LHCN-M2 (cell line): ENCODE data around the gene CCDC12. TPM values are rescaled to one million over a fixed set of nuclear protein-coding genes. Genes with fewer than 3 reads are reported as not detected.
A peak's percentile ranks its signal among the peaks of the same experiment; 100 is the strongest.

Experiments
- DNase-seq: peaks from one replicate; pipeline ENCODE4 v3.0.0-alpha.2; 2012; ENCODE audit warnings: low read depth
- polyA plus RNA-seq: library from polyadenylated mRNA; unstranded; fragments of >200 nt; gene quantifications from one replicate; pipeline ENCODE4 v1.2.1, GENCODE V29; 2012; ENCODE audit warnings: missing spikeins
- total RNA-seq: library from RNA; depleted of rRNA; stranded (reverse); fragments of >200 nt; gene quantifications from 2 replicates; pipeline ENCODE4 v1.2.3, GENCODE V29; 2014; rRNA removed

Gene CCDC12
- 25.6 and 31.2 TPM in 2 replicates for total RNA-seq
- polyA plus RNA-seq, result 28.4 TPM

DNA sequence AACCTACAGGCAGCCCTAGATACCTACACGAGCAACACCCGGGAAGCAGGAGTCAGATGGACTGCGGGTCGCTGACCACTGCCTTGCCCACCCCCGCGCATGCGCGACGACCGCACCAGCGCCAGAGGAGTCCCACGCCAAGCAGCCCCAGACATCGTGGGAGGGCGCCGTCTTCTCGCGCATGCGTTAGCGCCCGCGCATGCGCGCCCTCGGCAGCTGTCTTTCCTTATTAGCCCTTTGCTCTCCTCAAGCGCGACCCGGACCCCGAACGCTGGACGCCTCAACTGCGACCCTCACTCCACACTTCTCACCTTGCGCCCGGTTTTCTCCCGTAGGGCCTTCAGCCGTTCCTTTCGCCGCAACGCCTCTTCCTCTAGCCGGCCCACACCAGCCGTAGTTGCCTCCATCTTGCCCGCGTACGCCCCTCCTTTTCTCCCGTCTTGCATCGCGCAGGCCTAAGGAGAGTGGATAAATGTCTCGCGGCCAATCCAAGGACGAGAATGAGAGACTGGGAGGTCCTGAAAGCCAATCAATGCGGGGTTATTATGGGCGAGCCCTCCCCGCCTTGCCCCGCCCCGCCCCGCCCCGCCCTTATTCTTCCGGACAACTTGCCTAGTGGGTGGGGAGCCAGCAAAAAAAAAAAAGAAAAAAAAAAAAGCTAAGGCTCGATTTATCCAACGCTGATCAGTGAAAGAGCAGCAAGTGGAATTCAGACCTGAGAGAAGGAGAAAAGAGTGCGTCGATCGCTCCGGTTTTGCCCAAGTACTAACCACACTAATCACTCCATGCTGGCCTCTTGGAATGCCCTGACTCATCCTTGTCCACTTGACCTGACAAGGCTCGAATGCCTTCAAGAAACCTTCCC lies at the start of gene CCDC12:
Gene CCDC12, minus strand, starts transcription at position 420 of the 865 bp plus-strand sequence. Its CDS starts 13 bp downstream, at position 407.
- peak; percentile 99 for DNase-seq

- DNase-seq, result peak; percentile 30
Observed at GRCh38 chr3:47024932-47025331, 48.4 kb upstream of the CCDC12 start.

GRCh38 chr3:47022641-47023071 lies 46.1 kb upstream of the CCDC12 start:
- DNase-seq, result no peak

- DNase-seq, result no peak
Observed at GRCh38 chr3:47020311-47020710, 43.8 kb upstream of the CCDC12 start.

- DNase-seq, result no peak
Observed at GRCh38 chr3:47019201-47019600, 42.7 kb upstream of the CCDC12 start.

GRCh38 chr3:47018269-47018611 lies 41.7 kb upstream of the CCDC12 start:
- no peak for DNase-seq

DNA sequence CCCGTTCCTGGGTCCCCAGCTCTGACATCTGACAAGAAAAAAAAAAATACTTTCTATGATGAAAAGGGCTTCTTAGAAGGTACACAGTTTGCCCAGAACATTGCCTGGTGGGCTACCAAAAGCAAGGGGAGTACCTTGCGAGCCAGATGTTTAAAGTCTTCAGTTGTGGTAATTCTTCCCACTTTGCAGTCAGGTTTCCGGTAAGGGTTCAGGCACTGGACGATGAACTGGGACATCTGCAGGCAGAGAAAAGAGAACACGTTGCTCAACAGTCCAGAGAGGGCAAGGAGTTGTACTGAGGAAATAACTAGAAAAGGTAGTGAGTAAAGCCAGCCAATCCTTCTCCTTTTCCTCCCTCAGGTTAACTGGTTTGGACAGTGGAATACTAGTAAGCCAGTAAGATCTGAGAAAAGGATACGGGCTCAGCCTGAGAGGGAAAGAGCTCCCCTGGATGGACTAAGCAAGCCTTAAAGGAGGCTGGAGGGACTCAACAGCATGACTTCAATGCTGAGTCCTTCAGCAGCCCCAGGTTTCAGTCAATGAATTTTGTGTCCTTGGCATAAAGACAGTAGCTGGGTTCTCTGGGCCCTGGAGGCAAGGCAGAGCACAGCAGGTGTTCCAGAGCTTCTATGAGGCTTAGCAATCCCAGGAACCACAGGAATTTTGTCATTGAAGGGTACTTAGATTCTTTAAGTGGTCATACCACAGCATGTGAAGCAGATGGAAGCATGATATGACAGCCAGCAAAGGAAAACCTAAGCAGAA lies 41.1 kb upstream of the CCDC12 start:
- peak; percentile 76 for DNase-seq

DNA sequence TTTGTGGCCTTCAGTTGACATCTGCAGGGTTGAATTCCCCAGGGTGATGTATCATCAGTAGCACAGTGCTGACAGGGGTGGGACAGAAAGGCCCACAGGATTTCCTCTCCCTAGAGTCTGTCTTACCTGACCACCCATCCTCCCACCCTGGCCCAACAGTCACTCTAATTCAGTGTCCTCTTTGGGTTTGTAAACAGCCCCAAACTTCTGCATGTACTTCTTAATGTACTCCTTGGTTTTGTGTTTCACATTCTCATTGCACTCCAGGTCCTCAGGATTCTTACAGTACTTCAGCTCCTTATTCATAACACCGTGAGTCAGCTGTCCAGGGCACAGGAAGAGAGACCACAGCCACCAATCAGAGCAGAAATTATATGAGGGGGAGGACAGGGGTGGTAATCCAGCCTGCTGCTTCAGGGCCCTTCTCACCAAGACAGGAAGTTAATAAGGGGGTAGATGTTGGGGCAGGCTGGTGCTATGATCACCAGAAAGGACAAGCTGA lies 40.4 kb upstream of the CCDC12 start:
- peak; percentile 89 for DNase-seq

DNA sequence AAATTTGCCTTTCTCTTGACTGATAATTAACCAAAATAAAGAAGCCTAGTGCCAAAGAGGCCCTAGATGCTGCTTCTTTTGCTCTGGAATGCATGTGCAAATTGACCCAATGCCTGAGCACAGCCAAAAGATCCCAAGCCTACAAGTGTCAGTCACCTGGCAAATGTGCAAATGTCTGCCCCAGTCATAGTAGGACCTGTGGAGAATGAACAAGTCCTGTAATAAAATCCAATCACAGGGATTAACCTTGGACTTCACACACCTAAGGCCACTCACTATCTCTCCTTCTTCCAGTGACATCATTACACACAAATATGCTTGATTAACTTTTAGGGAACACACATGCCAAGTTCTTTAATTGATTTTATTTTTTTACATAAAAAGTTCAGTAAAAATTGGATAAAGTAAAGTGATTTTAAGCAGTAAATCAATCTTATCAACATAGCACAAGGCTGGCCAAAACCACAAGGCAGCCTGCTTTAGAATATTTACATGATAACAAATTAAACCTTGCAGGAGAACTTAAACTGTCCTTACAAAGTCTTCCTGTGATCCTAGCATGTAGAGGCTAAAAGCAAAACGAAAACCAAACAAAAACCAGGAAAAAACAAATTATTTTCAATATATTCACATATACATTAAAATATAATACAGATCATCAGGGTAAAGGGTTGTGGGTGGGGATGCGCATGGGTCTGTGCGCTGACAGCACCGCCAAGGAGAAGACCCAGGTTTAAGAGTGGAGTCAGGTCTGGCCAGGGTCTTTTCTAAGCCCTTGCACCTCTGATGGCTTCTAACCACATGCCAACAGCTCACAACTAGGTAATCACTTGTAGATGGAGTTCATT lies 39.8 kb upstream of the CCDC12 start:
- DNase-seq, result no peak

DNA sequence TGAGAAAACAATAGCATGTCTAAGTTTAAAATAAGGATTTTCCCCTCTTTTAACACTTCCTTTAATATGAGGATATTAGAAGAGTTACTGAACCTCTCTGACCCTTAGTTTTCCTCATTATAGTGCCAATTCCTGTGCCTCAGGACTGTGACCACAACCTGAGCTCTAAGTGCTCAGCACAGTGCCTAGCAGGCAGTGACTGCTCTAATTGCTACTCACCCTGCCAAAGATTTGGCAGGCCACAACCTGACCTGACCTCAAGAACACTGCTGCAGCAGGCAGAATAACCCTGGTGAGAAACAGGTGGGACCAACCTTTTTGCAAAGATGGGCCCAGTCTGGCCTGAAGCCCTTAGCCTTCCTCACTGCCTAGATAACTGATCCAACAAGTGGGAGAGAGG lies 38.6 kb upstream of the CCDC12 start:
- no peak for DNase-seq

GRCh38 chr3:47014036-47014435 lies 37.5 kb upstream of the CCDC12 start:
- no peak for DNase-seq

GRCh38 chr3:47013231-47013630 lies 36.7 kb upstream of the CCDC12 start:
- no peak for DNase-seq

DNA sequence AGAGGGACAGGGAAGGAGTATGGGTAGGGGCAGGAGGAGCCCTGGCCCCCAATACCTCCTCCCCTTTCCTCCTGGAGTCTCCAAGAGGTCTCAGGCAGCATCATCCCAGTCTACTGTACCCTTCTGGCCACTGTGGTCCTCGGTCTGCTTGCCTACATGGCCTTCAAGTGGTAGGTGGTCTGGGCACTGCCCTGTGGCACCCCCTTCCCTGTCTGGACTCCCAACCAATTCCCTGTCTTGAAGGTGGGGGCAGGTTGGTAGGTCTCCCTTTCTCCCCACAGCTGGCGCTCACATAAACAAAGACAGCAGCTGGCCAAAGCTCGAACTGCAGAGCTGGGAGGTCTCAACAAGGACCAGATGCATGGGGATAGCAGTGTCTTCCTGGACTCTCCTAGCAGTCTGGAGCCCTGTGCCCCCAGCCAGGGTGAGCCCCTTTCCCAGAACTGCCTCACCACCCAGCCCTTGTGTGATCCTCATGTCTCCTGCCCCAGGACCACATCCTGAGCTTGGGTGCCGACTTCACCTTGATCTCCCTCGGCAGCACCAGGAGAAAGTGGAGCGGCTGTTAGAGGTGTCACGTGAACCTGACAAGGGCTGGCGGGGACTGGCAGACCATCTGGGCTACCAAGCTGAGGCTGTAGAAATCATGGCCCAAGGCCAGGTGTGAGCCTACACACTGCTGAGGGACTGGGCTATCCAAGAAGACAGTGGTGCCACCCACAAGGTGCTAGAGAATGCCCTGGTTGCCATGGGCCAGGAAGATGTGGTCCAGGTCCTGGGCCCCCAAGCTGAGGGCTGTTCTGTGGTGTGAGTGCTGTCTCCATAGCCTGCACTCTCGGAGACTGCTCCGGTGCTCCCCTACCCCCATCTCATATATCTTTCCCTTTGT lies 36.0 kb upstream of the CCDC12 start:
- no peak for DNase-seq

- no peak for DNase-seq
Observed at GRCh38 chr3:47011371-47011770, 34.8 kb upstream of the CCDC12 start.

GRCh38 chr3:47010910-47011309 lies 34.4 kb upstream of the CCDC12 start:
- DNase-seq, result no peak

GRCh38 chr3:47010111-47010712 lies 33.7 kb upstream of the CCDC12 start:
- no peak for DNase-seq

DNA sequence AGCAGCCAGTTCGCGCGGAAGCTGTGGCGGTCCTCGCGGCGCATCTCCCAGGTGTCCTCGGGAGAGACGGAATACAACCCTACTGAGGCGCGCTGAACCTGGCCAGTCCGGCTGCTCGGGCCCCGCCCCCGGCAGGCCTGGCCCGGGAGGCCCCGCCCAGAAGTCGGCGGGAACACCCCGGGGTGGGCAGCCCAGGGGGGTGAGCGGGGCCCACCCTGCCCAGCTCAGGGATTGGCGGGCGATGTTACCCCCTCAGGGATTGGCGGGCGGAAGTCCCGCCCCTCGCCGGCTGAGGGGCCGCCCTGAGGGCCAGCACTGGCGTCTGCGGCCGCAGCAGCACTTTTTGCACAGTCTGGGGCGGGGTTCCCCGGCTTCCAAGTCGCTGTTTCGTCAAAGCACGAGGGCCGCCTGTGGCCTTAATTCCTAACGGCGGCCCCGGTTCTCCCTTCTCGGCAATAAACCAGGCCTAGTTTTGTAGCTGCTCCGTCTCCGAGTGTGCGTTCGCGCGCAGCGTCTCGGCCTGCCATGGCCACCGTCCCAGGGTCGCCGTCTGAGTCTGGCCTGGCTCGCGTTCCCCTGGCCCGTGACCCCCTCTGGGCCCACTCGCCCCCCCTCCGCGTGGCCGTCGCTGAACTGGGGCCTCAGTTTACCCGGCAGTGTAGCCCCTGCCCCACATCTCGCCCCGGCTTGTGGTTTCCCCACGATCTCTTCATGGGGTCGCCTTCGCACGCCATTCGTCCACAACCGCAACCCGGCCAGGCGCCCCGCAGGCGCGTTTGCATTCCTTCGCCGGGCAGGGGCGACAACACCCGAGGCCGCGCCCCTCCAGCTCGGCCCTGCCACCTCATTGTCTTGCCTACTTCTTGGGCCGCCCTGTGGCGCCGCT lies 32.9 kb upstream of the CCDC12 start:
- peak; percentile 85 for DNase-seq

- DNase-seq, result no peak
Observed at GRCh38 chr3:47008851-47009224, 32.3 kb upstream of the CCDC12 start.

- no peak for DNase-seq
Observed at GRCh38 chr3:47008234-47008796, 31.8 kb upstream of the CCDC12 start.
